PC-3 (cell line): Measurements from ENCODE around the gene ZNF467. TPM values are rescaled to one million over a fixed set of nuclear protein-coding genes. Genes with fewer than 3 reads are reported as not detected.

Experiments used
- ATAC-seq: fragments of 200-7000 bp; cut with Tn5 transposase; 2 replicates; pipeline ENCODE4 v1.9.1; 2020; ENCODE audit warnings: mild to moderate bottlenecking, moderate library complexity
- BruUV-seq: library from RNA; stranded (reverse); fragments of 400-500 nt; replicated peaks from 2 replicates; lab custom pipeline; 2021; lab: Mats Ljungman, UMichigan
- CTCF ChIA-PET: fragments of 300-600 bp; sonication (Branson Sonifier 250); formaldehyde crosslinking; loops from one replicate; lab custom pipeline; 2022; ENCODE audit warnings: antibody characterized with exemption; lab: Charles Lee
- POLR2A ChIA-PET: fragments of 300-600 bp; sonication (Branson Sonifier 250); formaldehyde crosslinking; loops from one replicate; lab custom pipeline; 2022; ENCODE audit warnings: antibody characterized with exemption; ENCODE audit not compliant: unreplicated experiment; lab: Charles Lee
- DNase-seq: peaks from one replicate; pipeline ENCODE4 v3.0.0-alpha.2; 2015
- H2AFZ ChIP-seq: fragments of 300-600 bp; sonication (generic); 2 replicates; pipeline ENCODE4 v1.6.0; 2016; ENCODE audit warnings: antibody characterized with exemption, low read length
- H3F3A ChIP-seq: fragments of 300-600 bp; sonication (generic); one replicate; pipeline ENCODE4 v1.6.0; 2017; ENCODE audit warnings: antibody characterized with exemption, low read length, control low read depth, mild to moderate bottlenecking; ENCODE audit not compliant: unreplicated experiment
- H3K27ac ChIP-seq: fragments of 300-600 bp; sonication (generic); 2 replicates; pipeline ENCODE4 v1.5.1; 2016; ENCODE audit warnings: mild to moderate bottlenecking, low read length
- H3K27me3 ChIP-seq: fragments of 300-600 bp; sonication (generic); 2 replicates; pipeline ENCODE4 v1.6.1; 2016; ENCODE audit warnings: low read length, mixed read lengths
- H3K36me3 ChIP-seq: fragments of 300-600 bp; sonication (generic); 2 replicates; pipeline ENCODE4 v1.6.1; 2016; ENCODE audit warnings: low read depth, mixed run types, low read length, mixed read lengths
- H3K4me1 ChIP-seq: fragments of 300-600 bp; sonication (generic); 2 replicates; pipeline ENCODE4 v1.5.1; 2016; ENCODE audit warnings: low read length; ENCODE audit not compliant: insufficient read depth
- H3K4me2 ChIP-seq: fragments of 300-600 bp; sonication (generic); 2 replicates; pipeline ENCODE4 v1.6.0; 2016; ENCODE audit warnings: low read length
- H3K4me3 ChIP-seq: fragments of 300-600 bp; sonication (generic); 2 replicates; pipeline ENCODE4 v1.5.1; 2016; ENCODE audit warnings: mild to moderate bottlenecking, low read length, mixed read lengths
- H3K79me2 ChIP-seq: fragments of 300-600 bp; sonication (generic); 2 replicates; pipeline ENCODE4 v1.6.1; 2017; ENCODE audit warnings: low read length, mixed read lengths
- H3K9ac ChIP-seq: fragments of 300-600 bp; sonication (generic); 2 replicates; pipeline ENCODE4 v1.6.0; 2016; ENCODE audit warnings: mild to moderate bottlenecking, low read length
- H3K9me2 ChIP-seq: fragments of 300-600 bp; sonication (generic); replicated peaks from 2 replicates; pipeline ENCODE4 v1.6.1; 2016; ENCODE audit warnings: mixed run types, low read length, mixed read lengths
- H3K9me3 ChIP-seq: fragments of 300-600 bp; sonication (generic); 2 replicates; pipeline ENCODE4 v1.6.1; 2016; ENCODE audit warnings: low read length, mixed read lengths
- H4K20me1 ChIP-seq: fragments of 300-600 bp; sonication (generic); 2 replicates; pipeline ENCODE4 v1.6.1; 2016; ENCODE audit warnings: low read length, mixed read lengths
- EZH2 ChIP-seq: fragments of 300-600 bp; sonication (generic); IDR thresholded peaks from one replicate; pipeline ENCODE4 v1.6.1; 2017; ENCODE audit warnings: antibody characterized with exemption, mild to moderate bottlenecking, low read length; ENCODE audit not compliant: unreplicated experiment
- EZH2phosphoT487 ChIP-seq: fragments of 300-600 bp; sonication (generic); IDR thresholded peaks from 2 replicates; pipeline ENCODE4 v1.6.1; 2018; ENCODE audit warnings: mild to moderate bottlenecking, antibody characterized with exemption, low read length, borderline replicate concordance
- intact Hi-C: fragments of 100-400 bp; cut with micrococcal nuclease; formaldehyde crosslinking; loops from 2 replicates; pipeline ENCODE4 v1.9.0; 2023
- total RNA-seq: library from RNA; depleted of rRNA; stranded (reverse); fragments of >200 nt; gene quantifications from 2 replicates; pipeline ENCODE4 v1.2.3, GENCODE V29; 2014
- TF ChIP-seq, protein P1 (sequence below): fragments of 300-600 bp; sonication (generic); conservative IDR thresholded peaks from 2 replicates; pipeline ENCODE4 v1.5.1; 2017; ENCODE audit warnings: antibody characterized with exemption, low read depth, mild to moderate bottlenecking, low read length

Gene ZNF467
- total RNA-seq, 1 experiment from 2014 or later = 6.3 TPM

GRCh38 chr7:149719050-149719899 lies 54.1 kb downstream of the ZNF467 start:
- Histone ChIP-seq H3K9me3 (no peaks in the 10 kb centered on the region), H3K9me2 (no peaks in the 10 kb centered on the region), H3F3A (no peaks in the 10 kb centered on the region), H3K4me2 (no peak overlapping the region), H4K20me1 (no peaks in the 10 kb centered on the region), H3K79me2 (peaks cover 27% of the 10 kb centered on the region), H3K9ac (no peak overlapping the region), H3K27me3 (no peaks in the 10 kb centered on the region), H3K27ac (no peak overlapping the region), H3K36me3 (no peaks in the 10 kb centered on the region), H3K4me1 (peaks cover 9% of the 10 kb centered on the region), H3K4me3 (no peak overlapping the region), H2AFZ (no peak overlapping the region)
- CTCF ChIA-PET = no interaction called here
- POLR2A ChIA-PET = no interaction called here
- no TSS peak for BruUV-seq
- intact Hi-C loops = no loop called here
- DNase-seq (no peak), ATAC-seq (no peak)
- no peak for TF ChIP-seq EZH2
- TF ChIP-seq, protein P1, sequence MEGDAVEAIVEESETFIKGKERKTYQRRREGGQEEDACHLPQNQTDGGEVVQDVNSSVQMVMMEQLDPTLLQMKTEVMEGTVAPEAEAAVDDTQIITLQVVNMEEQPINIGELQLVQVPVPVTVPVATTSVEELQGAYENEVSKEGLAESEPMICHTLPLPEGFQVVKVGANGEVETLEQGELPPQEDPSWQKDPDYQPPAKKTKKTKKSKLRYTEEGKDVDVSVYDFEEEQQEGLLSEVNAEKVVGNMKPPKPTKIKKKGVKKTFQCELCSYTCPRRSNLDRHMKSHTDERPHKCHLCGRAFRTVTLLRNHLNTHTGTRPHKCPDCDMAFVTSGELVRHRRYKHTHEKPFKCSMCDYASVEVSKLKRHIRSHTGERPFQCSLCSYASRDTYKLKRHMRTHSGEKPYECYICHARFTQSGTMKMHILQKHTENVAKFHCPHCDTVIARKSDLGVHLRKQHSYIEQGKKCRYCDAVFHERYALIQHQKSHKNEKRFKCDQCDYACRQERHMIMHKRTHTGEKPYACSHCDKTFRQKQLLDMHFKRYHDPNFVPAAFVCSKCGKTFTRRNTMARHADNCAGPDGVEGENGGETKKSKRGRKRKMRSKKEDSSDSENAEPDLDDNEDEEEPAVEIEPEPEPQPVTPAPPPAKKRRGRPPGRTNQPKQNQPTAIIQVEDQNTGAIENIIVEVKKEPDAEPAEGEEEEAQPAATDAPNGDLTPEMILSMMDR = no peak
- no peak for TF ChIP-seq EZH2phosphoT487

- no TSS peak for BruUV-seq
Observed at GRCh38 chr7:149718730-149719049, 54.7 kb downstream of the ZNF467 start.

More at GRCh38 chr7:149718730-149719049, 54.7 kb downstream of the ZNF467 start:
- no peaks in the 10 kb centered on the region for H3K9me3 ChIP-seq
- POLR2A ChIA-PET = no interaction called here
- intact Hi-C loops = no loop called here
- TF ChIP-seq EZH2phosphoT487 (no peak), EZH2 (no peak)
- TF ChIP-seq, protein P1 = no peak
- CTCF ChIA-PET = no interaction called here
- H3K36me3 ChIP-seq = no peaks in the 10 kb centered on the region
- no peaks in the 10 kb centered on the region for H3K9me2 ChIP-seq
- no peak overlapping the region for H3K27ac ChIP-seq
- DNase-seq (no peak), ATAC-seq (no peak)
- no peak overlapping the region for H3K4me3 ChIP-seq
- H3F3A ChIP-seq = no peaks in the 10 kb centered on the region
- H3K9ac ChIP-seq = no peak overlapping the region
- H4K20me1 ChIP-seq = no peaks in the 10 kb centered on the region
- H3K27me3 ChIP-seq = no peaks in the 10 kb centered on the region
- H3K4me2 ChIP-seq = no peak overlapping the region
- peaks cover 9% of the 10 kb centered on the region for H3K4me1 ChIP-seq
- H3K79me2 ChIP-seq = peaks cover 27% of the 10 kb centered on the region
- no peak overlapping the region for H2AFZ ChIP-seq
